Epithelial cell of proximal tubule (primary cell): Measurements from ENCODE around the gene SPINK4. TPM values are rescaled to one million over a fixed set of nuclear protein-coding genes. Genes with fewer than 3 reads are reported as not detected.

Experiments used
- DNase-seq: peaks from one replicate; pipeline ENCODE4 v3.0.0-alpha.2; 2011; ENCODE audit warnings: low read depth
- H3K4me3 ChIP-seq: 2 replicates; pipeline ENCODE4 v1.5.1; 2011; ENCODE audit warnings: low read depth, mild to moderate bottlenecking, low read length
- CTCF ChIP-seq: conservative IDR thresholded peaks from 2 replicates; pipeline ENCODE4 v1.5.1; 2012; ENCODE audit warnings: low read depth, mild to moderate bottlenecking, low read length
- total RNA-seq: library from RNA; depleted of rRNA; stranded (reverse); fragments of >200 nt; gene quantifications from 2 replicates; pipeline ENCODE4 v1.2.3, GENCODE V29; 2015

SPINK4 gene
- total RNA-seq, 1 donor from 2014 or later: not detected

GRCh38 chr9:33277484-33277883, 37.5 kb downstream of the SPINK4 start:
- DNase-seq: no peak
- no peak for TF ChIP-seq CTCF
- H3K4me3 ChIP-seq: no peak overlapping the region

GRCh38 chr9:33285502-33285901, 45.5 kb downstream of the SPINK4 start:
- no peak for DNase-seq
- no peak overlapping the region for H3K4me3 ChIP-seq

GRCh38 chr9:33287087-33287490, 47.1 kb downstream of the SPINK4 start:
- no peak for DNase-seq
- TF ChIP-seq CTCF: peak; percentile 84
- H3K4me3 ChIP-seq: no peak overlapping the region

More at GRCh38 chr9:33285502-33285901, 45.5 kb downstream of the SPINK4 start:
- TF ChIP-seq CTCF: no peak

- no peak for DNase-seq
- no peak for TF ChIP-seq CTCF
- no peak overlapping the region for H3K4me3 ChIP-seq
These were observed 48.3 kb downstream of the SPINK4 start for GRCh38 chr9:33288235-33288634.

GRCh38 chr9:33288828-33289483, 49.0 kb downstream of the SPINK4 start:
- no peak for TF ChIP-seq CTCF
- peak overlapping the region; percentile 94 for H3K4me3 ChIP-seq

GRCh38 chr9:33289496-33289895, 49.5 kb downstream of the SPINK4 start:
- no peak for TF ChIP-seq CTCF
- H3K4me3 ChIP-seq: peak overlapping the region; percentile 94
- DNase-seq: no peak

More at GRCh38 chr9:33288828-33289483, 49.0 kb downstream of the SPINK4 start:
- DNase-seq: no peak

- TF ChIP-seq CTCF: no peak
- no peak for DNase-seq
- H3K4me3 ChIP-seq: peak overlapping the region; percentile 94
These were observed 49.9 kb downstream of the SPINK4 start for GRCh38 chr9:33289936-33290246.
